Duodenal mucosa (tissue), 2 donors: Measurements from ENCODE around the gene KCNIP4.

Experiments used
- H3K27ac ChIP-seq: one replicate; pipeline ENCODE4 v1.7.0; 2013; ENCODE audit warnings: low read depth, low read length
- H3K27me3 ChIP-seq, 2 donors: one replicate each; pipeline ENCODE4 v1.7.0; 2013; ENCODE audit warnings: low read length in 2 of 2, control low read depth in 1 of 2; ENCODE audit not compliant: insufficient read depth in 2 of 2, control insufficient read depth in 1 of 2
- H3K36me3 ChIP-seq, 2 donors: one replicate each; pipeline ENCODE4 v1.7.0; 2013; ENCODE audit warnings: low read length in 2 of 2, control low read depth in 1 of 2; ENCODE audit not compliant: insufficient read depth in 2 of 2, control insufficient read depth in 1 of 2
- H3K4me1 ChIP-seq, 2 donors: one replicate each; pipeline ENCODE4 v1.7.0; 2013; ENCODE audit warnings: low read length in 2 of 2, control low read depth in 1 of 2; ENCODE audit not compliant: insufficient read depth in 2 of 2, control insufficient read depth in 1 of 2
- H3K4me3 ChIP-seq, 2 donors: one replicate each; pipeline ENCODE4 v1.7.0; 2013; ENCODE audit warnings: low read length in 2 of 2, low read depth in 1 of 2
- H3K9ac ChIP-seq, 2 donors: one replicate each; pipeline ENCODE4 v1.7.0; 2013; ENCODE audit warnings: low read length in 2 of 2, low read depth in 1 of 2
- H3K9me3 ChIP-seq, 2 donors: one replicate each; pipeline ENCODE4 v1.7.0; 2013; ENCODE audit warnings: low read length in 2 of 2, control low read depth in 1 of 2; ENCODE audit not compliant: control insufficient read depth in 1 of 2

KCNIP4 gene

DNA sequence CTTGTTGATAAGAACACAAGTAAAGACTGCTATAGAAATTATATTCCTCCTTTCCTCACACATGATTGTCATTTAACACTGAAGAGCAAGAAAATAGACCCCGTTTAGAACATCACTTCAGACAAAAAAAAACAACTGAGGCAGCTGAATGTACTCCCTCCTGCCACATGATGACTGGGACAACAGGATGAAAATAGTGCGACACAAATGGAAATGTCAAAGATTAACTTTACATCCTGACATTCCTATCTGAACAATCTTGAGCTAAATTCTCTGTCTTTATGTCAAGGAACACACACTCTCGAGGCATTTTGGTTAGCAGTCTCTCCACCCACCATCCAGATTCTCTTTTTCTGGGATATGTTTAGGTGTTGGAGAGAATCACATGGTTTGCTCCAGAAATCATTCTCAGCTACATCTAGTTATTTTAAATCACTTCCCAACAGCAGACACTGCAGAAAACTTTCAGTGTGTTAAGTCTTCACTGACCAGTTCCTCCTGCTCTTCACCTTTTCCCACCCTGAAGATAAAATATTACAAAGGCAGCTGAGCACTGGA lies 16.3 kb upstream of the KCNIP4 start:
- H3K9me3 ChIP-seq: no peaks in the 10 kb centered on the region
- H3K9ac ChIP-seq: no peak overlapping the region
- H3K4me1 ChIP-seq: no peaks in the 10 kb centered on the region
- no peaks in the 10 kb centered on the region for H3K27me3 ChIP-seq
- H3K4me3 ChIP-seq: no peak overlapping the region
- no peak overlapping the region for H3K27ac ChIP-seq
- no peaks in the 10 kb centered on the region for H3K36me3 ChIP-seq

GRCh38 chr4:21962691-21963090 lies 14.1 kb upstream of the KCNIP4 start:
- H3K36me3 ChIP-seq: no peaks in the 10 kb centered on the region
- H3K9ac ChIP-seq: no peak overlapping the region
- no peaks in the 10 kb centered on the region for H3K9me3 ChIP-seq
- H3K4me1 ChIP-seq: no peaks in the 10 kb centered on the region
- H3K27ac ChIP-seq: no peak overlapping the region
- no peaks in the 10 kb centered on the region for H3K27me3 ChIP-seq
- H3K4me3 ChIP-seq: no peak overlapping the region

- H3K27me3 ChIP-seq: no peaks in the 10 kb centered on the region
- no peak overlapping the region for H3K9ac ChIP-seq
- no peaks in the 10 kb centered on the region for H3K4me1 ChIP-seq
- no peak overlapping the region for H3K4me3 ChIP-seq
- H3K36me3 ChIP-seq: no peaks in the 10 kb centered on the region
- H3K9me3 ChIP-seq: no peaks in the 10 kb centered on the region
- no peak overlapping the region for H3K27ac ChIP-seq
These were observed 12.2 kb upstream of the KCNIP4 start for GRCh38 chr4:21960793-21961192.

DNA sequence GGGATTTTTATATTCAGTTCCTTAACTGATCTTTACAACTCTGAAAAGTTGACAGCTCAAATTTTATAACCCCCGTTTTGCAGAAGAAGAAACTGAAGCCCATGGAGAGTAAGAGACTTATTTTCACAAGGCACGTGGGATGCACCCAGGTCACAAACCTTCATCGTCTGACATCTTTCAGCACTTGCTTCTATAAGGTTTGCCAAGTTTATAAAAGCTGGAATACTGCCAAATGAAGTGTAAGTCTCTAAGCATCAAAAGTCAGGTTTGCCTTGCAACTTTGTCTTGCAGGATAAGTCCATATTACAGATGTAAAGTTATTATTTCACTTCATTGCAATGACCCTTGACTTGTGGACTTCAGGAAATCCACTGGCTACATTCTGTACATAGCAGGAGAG lies 6.3 kb upstream of the KCNIP4 start:
- no peaks in the 10 kb centered on the region for H3K36me3 ChIP-seq
- H3K4me1 ChIP-seq: no peaks in the 10 kb centered on the region
- peaks cover 0 to 9% of the 10 kb centered on the region in 2 donors for H3K27me3 ChIP-seq
- no peaks in the 10 kb centered on the region for H3K9me3 ChIP-seq
- H3K9ac ChIP-seq: no peak overlapping the region
- H3K27ac ChIP-seq: no peak overlapping the region
- H3K4me3 ChIP-seq: no peak overlapping the region

- Histone ChIP-seq H3K27ac (no peak overlapping the region), H3K4me1 (no peaks in the 10 kb centered on the region), H3K27me3 (peaks cover 0 to 15% of the 10 kb centered on the region in 2 donors), H3K36me3 (no peaks in the 10 kb centered on the region), H3K4me3 (no peak overlapping the region), H3K9ac (no peak overlapping the region), H3K9me3 (no peaks in the 10 kb centered on the region)
These were observed 5.1 kb upstream of the KCNIP4 start for GRCh38 chr4:21953653-21954052.

DNA sequence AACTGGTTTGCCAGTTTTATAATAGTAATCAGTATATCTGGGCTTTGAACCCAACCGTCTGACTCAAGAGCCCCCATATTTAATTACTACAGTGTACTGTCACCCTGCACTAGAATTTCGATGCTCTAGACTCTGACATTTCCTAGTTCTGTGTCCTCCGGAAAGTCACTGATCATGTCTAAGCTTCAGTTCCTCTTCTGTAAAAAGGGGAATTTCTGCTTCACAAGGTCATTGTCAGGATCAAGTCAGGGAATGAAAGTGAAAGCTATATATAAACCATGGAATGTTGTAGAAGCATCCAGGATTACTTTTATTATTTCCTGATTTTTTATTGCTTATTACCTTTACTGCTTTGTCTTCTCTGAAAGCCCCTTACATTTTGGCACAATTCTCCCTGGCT lies 4.0 kb upstream of the KCNIP4 start:
- no peak overlapping the region for H3K9ac ChIP-seq
- H3K36me3 ChIP-seq: no peaks in the 10 kb centered on the region
- H3K27me3 ChIP-seq: peaks cover 5 to 23% of the 10 kb centered on the region in 2 donors

DNA sequence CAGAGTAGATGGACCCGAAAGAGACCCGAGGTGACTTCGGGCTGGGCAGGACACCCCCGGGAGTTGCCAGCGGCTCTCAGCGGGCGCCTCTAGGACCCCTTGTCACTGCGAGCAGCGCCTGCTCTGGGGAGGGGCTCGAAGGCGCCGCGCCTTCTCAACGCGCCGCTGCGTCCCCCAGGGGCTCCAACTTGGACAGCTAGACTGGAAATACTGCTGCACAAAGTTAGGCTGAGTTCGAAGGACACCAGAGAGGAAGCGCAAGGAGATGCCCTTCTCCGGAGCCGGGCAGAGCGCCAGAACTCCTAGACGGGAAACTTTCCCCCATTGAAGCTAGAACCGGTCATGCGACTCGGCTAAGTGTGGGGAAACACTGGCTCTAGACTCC lies 493 bp upstream of the KCNIP4 start:
- no peak overlapping the region for H3K9ac ChIP-seq
- H3K27me3 ChIP-seq: peaks cover 12 to 28% of the 10 kb centered on the region in 2 donors
- H3K9me3 ChIP-seq: no peaks in the 10 kb centered on the region
- no peaks in the 10 kb centered on the region for H3K4me1 ChIP-seq
- peak overlapping the region; percentile 23 to 33 for H3K4me3 ChIP-seq
- H3K36me3 ChIP-seq: no peaks in the 10 kb centered on the region
- H3K27ac ChIP-seq: no peak overlapping the region

More for the DNA sequence above, 4.0 kb upstream of the KCNIP4 start:
- Histone ChIP-seq H3K27ac (no peak overlapping the region), H3K4me1 (no peaks in the 10 kb centered on the region), H3K9me3 (no peaks in the 10 kb centered on the region), H3K4me3 (no peak overlapping the region)

DNA sequence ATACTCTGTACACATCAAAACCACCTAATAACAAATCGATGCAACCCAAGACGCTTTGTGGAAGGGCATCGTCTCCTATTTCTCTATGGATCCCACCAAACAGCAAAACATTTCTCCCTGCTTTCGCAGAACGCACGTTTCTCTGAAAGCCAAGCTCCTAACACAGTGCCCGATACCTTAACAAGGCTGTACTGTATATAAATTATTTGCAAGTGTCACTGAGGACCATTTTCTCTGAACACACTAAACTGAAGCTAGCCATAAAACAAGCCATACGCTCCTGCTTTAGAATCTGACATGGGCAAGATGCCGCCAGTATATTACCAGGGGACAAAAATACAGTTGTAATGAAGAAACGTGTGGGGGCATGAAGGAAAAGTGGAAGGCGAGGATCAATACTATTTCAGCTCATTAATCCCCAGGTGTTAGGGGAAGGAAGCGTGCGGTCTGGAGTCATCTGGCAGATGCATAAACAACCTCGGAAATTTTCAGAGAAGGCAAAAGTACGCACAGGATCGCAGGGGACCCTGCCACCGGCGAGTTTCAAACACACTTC lies 703 bp downstream of the KCNIP4 start:
- H3K4me1 ChIP-seq: no peaks in the 10 kb centered on the region
- peaks cover 12 to 28% of the 10 kb centered on the region in 2 donors for H3K27me3 ChIP-seq
- H3K9me3 ChIP-seq: no peaks in the 10 kb centered on the region
- H3K4me3 ChIP-seq: peak overlapping the region in 1 of 2 donors; percentile 53
- no peaks in the 10 kb centered on the region for H3K36me3 ChIP-seq
- no peak overlapping the region for H3K27ac ChIP-seq
- no peak overlapping the region for H3K9ac ChIP-seq

DNA sequence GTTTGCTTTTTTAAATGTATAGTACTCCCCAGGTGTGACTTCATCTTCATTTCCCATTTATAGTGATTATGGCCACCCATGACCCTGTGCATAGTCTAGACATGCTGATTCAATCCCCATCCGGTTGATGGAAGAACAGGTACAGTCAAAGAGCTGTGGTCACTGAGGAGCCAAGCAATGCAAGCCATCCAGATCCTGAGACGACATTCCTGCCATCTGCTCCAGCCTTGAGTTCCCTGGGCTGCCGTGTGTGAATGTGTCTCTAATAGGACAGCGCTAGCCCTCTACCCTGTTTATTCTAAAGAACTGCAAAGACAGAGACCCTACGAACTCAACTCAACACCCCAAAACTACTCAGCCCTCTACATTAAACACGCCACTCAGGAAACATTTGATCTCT lies 1.7 kb downstream of the KCNIP4 start:
- H3K9me3 ChIP-seq: no peaks in the 10 kb centered on the region
- H3K4me3 ChIP-seq: no peak overlapping the region
- no peaks in the 10 kb centered on the region for H3K36me3 ChIP-seq
- H3K4me1 ChIP-seq: no peaks in the 10 kb centered on the region
- H3K9ac ChIP-seq: no peak overlapping the region
- no peak overlapping the region for H3K27ac ChIP-seq
- H3K27me3 ChIP-seq: peaks cover 12 to 28% of the 10 kb centered on the region in 2 donors

DNA sequence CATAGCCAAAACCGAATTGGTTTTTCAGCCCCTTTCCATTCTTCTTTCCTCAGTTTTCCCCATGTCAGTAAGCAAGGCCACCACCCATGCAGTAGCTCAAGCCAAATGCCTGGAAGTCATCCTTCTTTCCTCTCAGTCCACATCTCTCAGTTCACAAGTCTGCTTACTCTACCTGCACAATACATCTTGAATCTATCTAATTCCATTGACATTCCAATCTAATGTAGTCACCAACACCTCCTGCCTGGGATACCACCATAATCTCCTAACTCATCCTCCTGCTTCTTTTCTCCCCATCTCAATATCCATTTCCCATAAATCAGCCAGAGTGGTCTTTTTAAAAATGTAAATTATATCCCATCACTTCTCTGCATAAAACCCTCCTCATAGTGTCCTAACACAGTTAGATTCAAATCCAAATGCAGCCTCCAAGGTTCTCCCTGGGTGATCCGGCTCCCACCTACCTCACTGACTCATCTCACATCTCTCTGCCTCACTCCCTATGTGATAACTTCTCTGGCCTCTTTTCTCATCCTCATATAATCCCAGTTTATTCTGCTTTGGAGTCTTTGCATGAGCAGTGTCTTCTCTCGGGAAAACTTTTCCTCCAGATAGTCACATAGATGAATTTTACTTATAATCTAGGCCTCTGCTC lies 26.9 kb downstream of the KCNIP4 start:
- H3K27me3 ChIP-seq: no peaks in the 10 kb centered on the region
- no peaks in the 10 kb centered on the region for H3K9me3 ChIP-seq
- H3K27ac ChIP-seq: no peak overlapping the region
- no peaks in the 10 kb centered on the region for H3K4me1 ChIP-seq
- H3K36me3 ChIP-seq: no peaks in the 10 kb centered on the region
- no peak overlapping the region for H3K9ac ChIP-seq
- no peak overlapping the region for H3K4me3 ChIP-seq
